Measurements from ENCODE around the gene DKKL1.

DKKL1 gene

GRCh38 chr19:49378512-49378911 is 14.8 kb downstream of the DKKL1 start:
- Mint-ChIP-seq H3K27me3 (ENCODE audit: low read depth) (peaks cover 11% of the 10 kb centered on the region), H3K4me3 (no peak overlapping the region), H3K4me1 (peaks cover 4% of the 10 kb centered on the region), H3K27ac (peak overlapping the region in 2 of 3 experiments; percentile 7 to 25), H3K36me3 (ENCODE audit: low read depth) (peaks cover 3% of the 10 kb centered on the region), H3K9me3 (peaks cover 15% of the 10 kb centered on the region)
- TF ChIP-seq CTCF (IDR thresholded peaks at IDR 0.05; ENCODE audit: unreplicated experiment in 3 of 3) = no peak

GRCh38 chr19:49380391-49380790 is 16.7 kb downstream of the DKKL1 start:
- Mint-ChIP-seq H3K4me1 (peaks cover 4% of the 10 kb centered on the region), H3K27ac (no peak overlapping the region), H3K4me3 (no peak overlapping the region), H3K27me3 (ENCODE audit: low read depth) (peaks cover 14% of the 10 kb centered on the region), H3K36me3 (ENCODE audit: low read depth) (peaks cover 3% of the 10 kb centered on the region), H3K9me3 (peaks cover 18% of the 10 kb centered on the region)
- no peak for TF ChIP-seq CTCF (IDR thresholded peaks at IDR 0.05; ENCODE audit: unreplicated experiment in 3 of 3)

GRCh38 chr19:49382639-49383038 is 19.0 kb downstream of the DKKL1 start:
- Mint-ChIP-seq H3K9me3 (peaks cover 16% of the 10 kb centered on the region), H3K36me3 (ENCODE audit: low read depth) (peaks cover 3% of the 10 kb centered on the region), H3K4me3 (no peak overlapping the region), H3K27me3 (ENCODE audit: low read depth) (peaks cover 3% of the 10 kb centered on the region), H3K27ac (no peak overlapping the region), H3K4me1 (peaks cover 4% of the 10 kb centered on the region)
- TF ChIP-seq CTCF (IDR thresholded peaks at IDR 0.05; ENCODE audit: unreplicated experiment in 3 of 3) = no peak

GRCh38 chr19:49383599-49383998 is 19.9 kb downstream of the DKKL1 start:
- Mint-ChIP-seq H3K36me3 (ENCODE audit: low read depth) (peaks cover 3% of the 10 kb centered on the region), H3K27me3 (ENCODE audit: low read depth) (peaks cover 4% of the 10 kb centered on the region), H3K4me1 (peaks cover 2% of the 10 kb centered on the region), H3K9me3 (peaks cover 16% of the 10 kb centered on the region), H3K4me3 (no peak overlapping the region), H3K27ac (no peak overlapping the region)
- TF ChIP-seq CTCF (IDR thresholded peaks at IDR 0.05; ENCODE audit: unreplicated experiment in 3 of 3) = no peak

GRCh38 chr19:49387936-49388372 is 24.3 kb downstream of the DKKL1 start, which contains the start of gene KASH5:
TSS of gene KASH5 (plus strand) at chr19:49388249. CDS start at chr19:49390884, 2,635 bp downstream.
- Mint-ChIP-seq H3K4me3 (no peak within 1 kb of the TSS), H3K36me3 (ENCODE audit: low read depth) (no peaks in the 10 kb centered on the region), H3K27me3 (ENCODE audit: low read depth) (peaks cover 19% of the 10 kb centered on the region), H3K9me3 (peaks cover 5% of the 10 kb centered on the region), H3K4me1 (peaks cover 6% of the 10 kb centered on the region), H3K27ac (no peak within 1 kb of the TSS)
- no peak for TF ChIP-seq CTCF (IDR thresholded peaks at IDR 0.05; ENCODE audit: unreplicated experiment in 3 of 3)

- Mint-ChIP-seq H3K27me3 (ENCODE audit: low read depth) (peaks cover 28% of the 10 kb centered on the region), H3K9me3 (no peaks in the 10 kb centered on the region), H3K4me3 (no peak overlapping the region), H3K4me1 (peaks cover 6% of the 10 kb centered on the region), H3K36me3 (ENCODE audit: low read depth) (no peaks in the 10 kb centered on the region), H3K27ac (no peak overlapping the region)
- TF ChIP-seq CTCF (IDR thresholded peaks at IDR 0.05; ENCODE audit: unreplicated experiment in 3 of 3) = no peak
Measured at GRCh38 chr19:49389406-49389805, 25.7 kb downstream of the DKKL1 start.

Data from nephron (organoid).